ENCODE data around the gene IRF6.

GRCh38 chr1:209770636-209771415 is 35.1 kb downstream of the IRF6 start:
- TF ChIP-seq CTCF (conservative IDR thresholded peaks at IDR 0.05; ENCODE audit: low read length) (no peak), EZH2phosphoT487 (IDR thresholded peaks at IDR 0.05; ENCODE audit: borderline replicate concordance, low read depth, low read length) (no peak)

All from OCI-LY7 (cell line).